RWPE1 (cell line): ENCODE data around the gene SCUBE3.

ENCODE experiments used
- CTCF ChIA-PET: fragments of 350-600 bp; sonication (Branson Sonifier 250); formaldehyde crosslinking; extraction: SDS; loops from one replicate; lab custom pipeline; 2021; lab: Yijun Ruan, JAX
- POLR2A ChIA-PET: fragments of 400-600 bp; formaldehyde crosslinking; extraction: SDS; loops from one replicate; lab custom pipeline; 2020; ENCODE audit warnings: antibody characterized with exemption; ENCODE audit not compliant: low non-redundant PET; lab: Yijun Ruan, JAX
- DNase-seq: peaks from one replicate; pipeline ENCODE4 v3.0.0; 2012; ENCODE audit warnings: low spot score
- H3K27ac ChIP-seq: fragments of 450-650 bp; 2 replicates; pipeline ENCODE4 v1.5.1; 2017
- TF ChIP-seq, protein P1 (sequence below): fragments of 450-650 bp; conservative IDR thresholded peaks from 2 replicates; pipeline ENCODE4 v1.5.1; 2017; ENCODE audit warnings: low read depth, mild to moderate bottlenecking

Gene SCUBE3

DNA sequence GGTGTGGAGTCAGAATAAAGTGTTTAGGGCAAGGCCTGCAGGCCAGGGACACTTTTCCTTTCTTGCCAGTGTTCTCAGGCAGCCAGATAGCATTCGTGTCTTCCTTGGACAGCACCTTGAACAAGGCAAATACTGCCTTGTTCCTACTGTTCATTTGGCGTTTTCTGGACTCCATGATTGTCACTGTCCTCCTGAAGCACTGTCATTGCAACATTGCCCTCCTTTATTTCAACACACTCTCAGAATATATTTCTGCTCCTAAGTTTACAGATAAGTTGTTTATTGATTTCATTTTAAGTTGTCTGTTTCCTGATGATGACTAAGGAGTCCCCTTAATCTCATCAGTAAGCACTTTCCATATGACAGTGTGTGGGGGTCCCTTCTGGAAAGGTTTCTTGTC, 68.7 kb downstream of the SCUBE3 start:
- DNase-seq, result no peak
- TF ChIP-seq, protein P1, sequence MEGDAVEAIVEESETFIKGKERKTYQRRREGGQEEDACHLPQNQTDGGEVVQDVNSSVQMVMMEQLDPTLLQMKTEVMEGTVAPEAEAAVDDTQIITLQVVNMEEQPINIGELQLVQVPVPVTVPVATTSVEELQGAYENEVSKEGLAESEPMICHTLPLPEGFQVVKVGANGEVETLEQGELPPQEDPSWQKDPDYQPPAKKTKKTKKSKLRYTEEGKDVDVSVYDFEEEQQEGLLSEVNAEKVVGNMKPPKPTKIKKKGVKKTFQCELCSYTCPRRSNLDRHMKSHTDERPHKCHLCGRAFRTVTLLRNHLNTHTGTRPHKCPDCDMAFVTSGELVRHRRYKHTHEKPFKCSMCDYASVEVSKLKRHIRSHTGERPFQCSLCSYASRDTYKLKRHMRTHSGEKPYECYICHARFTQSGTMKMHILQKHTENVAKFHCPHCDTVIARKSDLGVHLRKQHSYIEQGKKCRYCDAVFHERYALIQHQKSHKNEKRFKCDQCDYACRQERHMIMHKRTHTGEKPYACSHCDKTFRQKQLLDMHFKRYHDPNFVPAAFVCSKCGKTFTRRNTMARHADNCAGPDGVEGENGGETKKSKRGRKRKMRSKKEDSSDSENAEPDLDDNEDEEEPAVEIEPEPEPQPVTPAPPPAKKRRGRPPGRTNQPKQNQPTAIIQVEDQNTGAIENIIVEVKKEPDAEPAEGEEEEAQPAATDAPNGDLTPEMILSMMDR, result no peak
- H3K27ac ChIP-seq, result no peak overlapping the region
- CTCF ChIA-PET, result interaction anchor here (0.6 to 0.7 kb wide), 2 partner anchors 24 to 136 kb away, joined by 3 read pairs; no protein-coding TSS in a partner anchor
- POLR2A ChIA-PET, result no interaction called here

DNA sequence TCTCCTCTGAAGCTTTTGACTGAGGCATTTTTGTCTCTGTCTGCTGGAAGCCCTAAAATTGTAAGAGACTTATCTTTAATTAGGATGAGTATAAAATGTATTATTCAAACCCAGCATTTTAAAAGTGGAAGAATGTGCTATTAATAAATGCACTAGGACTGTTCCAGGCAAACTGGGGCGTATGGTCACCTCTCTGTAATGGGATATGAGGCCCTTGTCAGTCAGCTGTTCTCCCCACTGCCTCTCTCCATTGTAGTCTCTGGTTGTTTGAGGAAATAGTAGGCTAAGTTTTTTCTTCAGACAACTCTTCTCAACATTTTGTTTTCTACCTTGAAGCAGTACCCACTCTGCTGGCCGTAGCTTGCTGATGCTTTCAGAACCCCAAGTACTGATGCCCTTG, 69.6 kb downstream of the SCUBE3 start:
- TF ChIP-seq, protein P1, result no peak
- POLR2A ChIA-PET, result no interaction called here
- no peak overlapping the region for H3K27ac ChIP-seq
- CTCF ChIA-PET, result interaction anchor here (0.7 kb wide), 1 partner anchor 25 kb away, joined by 3 read pairs; no protein-coding TSS in a partner anchor
- DNase-seq, result no peak

DNA sequence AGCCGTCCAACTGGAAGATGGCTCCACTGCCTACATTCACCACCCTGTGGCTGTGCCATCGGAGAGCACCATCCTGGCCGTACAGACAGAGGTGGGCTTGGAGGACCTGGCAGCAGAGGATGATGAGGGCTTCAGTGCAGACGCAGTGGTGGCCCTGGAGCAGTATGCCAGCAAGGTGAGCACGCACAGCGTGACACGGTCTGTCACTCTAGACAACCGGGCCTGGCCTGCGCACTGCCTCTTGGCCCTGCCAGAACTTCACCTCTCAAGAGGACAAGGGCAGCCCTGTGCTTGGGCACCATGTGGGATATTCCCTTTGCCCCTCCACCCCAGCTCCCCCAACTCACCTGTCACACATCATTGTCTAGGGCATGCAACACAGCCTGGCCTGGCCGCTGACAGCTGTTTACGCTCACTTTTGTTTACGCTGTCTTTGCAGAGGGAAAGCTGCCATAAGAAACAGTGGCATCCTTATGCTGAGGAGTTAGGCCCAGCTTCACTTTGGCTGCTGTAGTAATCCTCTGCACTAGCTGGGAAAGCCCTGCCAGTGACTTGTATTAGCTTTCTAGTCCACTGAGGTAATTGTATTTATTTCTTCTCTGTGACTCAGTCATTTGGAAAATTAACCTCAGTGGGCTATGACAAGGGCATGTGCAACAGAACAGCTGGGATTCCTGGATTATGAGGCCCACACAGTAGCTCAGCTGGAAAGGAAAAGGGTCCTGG, 74.1 kb downstream of the SCUBE3 start:
- CTCF ChIA-PET, result no interaction called here
- DNase-seq, result no peak
- no peak overlapping the region for H3K27ac ChIP-seq
- POLR2A ChIA-PET, result no interaction called here
- TF ChIP-seq, protein P1, result no peak

DNA sequence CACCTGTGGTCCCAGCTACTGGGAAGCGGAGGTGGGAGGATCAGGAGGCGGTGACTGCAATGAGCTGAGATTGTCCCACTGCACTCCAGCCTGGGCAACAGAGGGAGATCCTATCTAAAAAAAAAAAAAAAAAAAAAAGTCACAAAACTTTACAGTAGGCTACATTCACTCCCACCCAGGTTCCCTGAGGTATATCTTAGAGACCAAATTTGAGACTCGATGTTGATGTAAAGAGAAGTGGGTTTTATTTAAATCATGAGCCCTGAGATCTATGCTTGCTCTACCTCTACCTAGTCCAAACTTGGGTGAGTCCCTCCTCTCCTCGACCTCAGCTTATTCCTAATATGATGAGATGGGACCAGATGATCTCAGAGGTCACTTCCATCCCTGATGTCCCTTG, 75.1 kb downstream of the SCUBE3 start:
- TF ChIP-seq, protein P1, result no peak
- ChIA-PET POLR2A (no interaction called here), CTCF (interaction anchor here (0.8 kb wide), 1 partner anchor 161 kb away, joined by 3 read pairs; no protein-coding TSS in a partner anchor)
- H3K27ac ChIP-seq, result no peak overlapping the region
- DNase-seq, result no peak

DNA sequence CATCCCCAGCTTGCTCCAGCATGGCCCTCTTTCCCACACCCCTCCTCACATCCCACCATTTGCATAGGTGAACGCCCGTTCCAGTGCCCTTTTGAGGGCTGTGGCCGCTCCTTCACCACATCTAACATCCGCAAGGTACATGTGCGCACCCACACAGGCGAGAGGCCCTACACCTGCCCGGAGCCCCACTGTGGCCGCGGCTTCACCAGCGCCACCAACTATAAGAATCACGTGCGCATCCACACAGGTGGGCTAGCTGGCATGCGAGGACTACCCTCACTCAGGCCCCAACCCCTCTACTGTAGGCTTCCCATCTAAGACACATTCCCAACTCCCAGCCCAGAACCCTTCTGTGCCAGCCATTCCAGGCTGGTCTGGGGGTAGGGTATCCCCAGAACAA, 77.7 kb downstream of the SCUBE3 start:
- ChIA-PET POLR2A (no interaction called here), CTCF (no interaction called here)
- no peak for DNase-seq
- H3K27ac ChIP-seq, result no peak overlapping the region
- TF ChIP-seq, protein P1, result no peak

DNA sequence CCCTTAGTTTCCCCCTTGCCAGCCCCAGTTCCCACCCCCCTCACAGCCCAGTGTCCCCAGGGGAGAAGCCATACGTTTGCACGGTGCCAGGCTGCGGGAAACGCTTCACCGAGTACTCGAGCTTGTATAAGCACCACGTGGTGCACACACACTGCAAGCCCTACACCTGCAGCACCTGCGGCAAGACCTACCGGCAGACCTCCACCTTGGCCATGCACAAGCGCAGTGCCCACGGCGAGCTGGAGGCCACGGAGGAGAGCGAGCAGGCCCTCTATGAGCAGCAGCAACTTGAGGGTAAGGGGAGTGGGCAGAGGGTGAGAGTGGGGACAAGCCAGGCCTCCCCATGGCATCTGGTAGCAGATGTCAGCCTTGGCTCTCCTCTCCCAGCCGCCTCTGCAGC, 78.7 kb downstream of the SCUBE3 start:
- DNase-seq, result no peak
- H3K27ac ChIP-seq, result no peak overlapping the region
- TF ChIP-seq, protein P1, result no peak
- ChIA-PET CTCF (interaction anchor here (1.2 kb wide), 1 partner anchor 157 kb away, joined by 3 read pairs; no protein-coding TSS in a partner anchor), POLR2A (no interaction called here)
